Ishikawa (cell line): ENCODE results near the gene DDR2.

Experiments used
- CEBPB ChIP-seq: IDR thresholded peaks from 2 replicates; pipeline ENCODE4 v1.6.1; 2012
- CREB1 ChIP-seq: IDR thresholded peaks from 2 replicates; pipeline ENCODE4 v1.6.1; 2012; ENCODE audit warnings: low read depth
- EGR1 ChIP-seq: IDR thresholded peaks from 2 replicates; pipeline ENCODE4 v1.6.1; 2012
- EP300 ChIP-seq: IDR thresholded peaks from 2 replicates; pipeline ENCODE4 v1.6.1; 2012; ENCODE audit warnings: borderline replicate concordance
- FOXM1 ChIP-seq: IDR thresholded peaks from 2 replicates; pipeline ENCODE4 v1.6.1; 2012; ENCODE audit warnings: low read depth, borderline replicate concordance
- MAX ChIP-seq: IDR thresholded peaks from 2 replicates; pipeline ENCODE4 v1.6.1; 2012
- NFIC ChIP-seq: IDR thresholded peaks from 2 replicates; pipeline ENCODE4 v1.6.1; 2012
- RAD21 ChIP-seq: IDR thresholded peaks from 2 replicates; pipeline ENCODE4 v1.6.1; 2012; ENCODE audit warnings: low read depth
- REST ChIP-seq: IDR thresholded peaks from 2 replicates; pipeline ENCODE4 v1.6.1; 2012; ENCODE audit warnings: low read depth, mild to moderate bottlenecking
- TAF1 ChIP-seq: IDR thresholded peaks from 2 replicates; pipeline ENCODE4 v1.6.1; 2012; ENCODE audit warnings: low read depth, mild to moderate bottlenecking
- TCF12 ChIP-seq: IDR thresholded peaks from 2 replicates; pipeline ENCODE4 v1.6.1; 2012; ENCODE audit warnings: low read depth
- YY1 ChIP-seq: IDR thresholded peaks from 2 replicates; pipeline ENCODE4 v1.6.1; 2012; ENCODE audit warnings: low read depth
- TF ChIP-seq, protein P1 (sequence below): IDR thresholded peaks from 2 replicates; pipeline ENCODE4 v1.6.1; 2012

DNA sequence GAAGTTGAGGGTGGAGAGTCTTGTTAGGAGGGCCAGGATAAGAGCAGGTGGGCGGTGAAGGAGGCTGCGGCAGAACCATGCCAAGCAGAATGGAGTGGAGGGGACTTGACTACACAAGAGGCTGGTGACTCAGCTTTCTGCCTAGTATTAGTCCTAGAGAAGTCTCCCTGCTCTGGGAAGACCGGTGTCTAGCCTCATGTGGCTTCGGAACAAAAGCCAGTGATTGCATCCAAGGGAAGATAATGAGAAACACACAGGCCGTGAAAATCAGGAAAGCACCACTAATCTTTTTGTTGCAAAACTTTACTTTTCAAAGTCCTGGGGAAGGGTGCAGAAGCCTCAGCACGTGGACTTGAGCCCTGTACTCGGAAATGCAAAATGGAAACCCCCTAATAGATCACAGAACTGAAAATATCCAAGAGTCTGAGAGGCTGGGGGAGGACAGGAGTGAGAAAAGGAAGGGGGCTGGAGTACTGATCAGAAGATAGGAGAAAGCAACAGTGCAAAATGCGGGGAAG lies 31.4 kb downstream of the DDR2 start:
- no peak for TF ChIP-seq REST
- TF ChIP-seq NFIC = no peak
- TF ChIP-seq EP300 = no peak
- TF ChIP-seq MAX = no peak
- no peak for TF ChIP-seq YY1
- no peak for TF ChIP-seq TAF1
- TF ChIP-seq RAD21 = no peak
- TF ChIP-seq EGR1 = no peak
- no peak for TF ChIP-seq CEBPB
- no peak for TF ChIP-seq FOXM1
- no peak for TF ChIP-seq TCF12
- TF ChIP-seq, protein P1, sequence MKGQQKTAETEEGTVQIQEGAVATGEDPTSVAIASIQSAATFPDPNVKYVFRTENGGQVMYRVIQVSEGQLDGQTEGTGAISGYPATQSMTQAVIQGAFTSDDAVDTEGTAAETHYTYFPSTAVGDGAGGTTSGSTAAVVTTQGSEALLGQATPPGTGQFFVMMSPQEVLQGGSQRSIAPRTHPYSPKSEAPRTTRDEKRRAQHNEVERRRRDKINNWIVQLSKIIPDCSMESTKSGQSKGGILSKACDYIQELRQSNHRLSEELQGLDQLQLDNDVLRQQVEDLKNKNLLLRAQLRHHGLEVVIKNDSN = no peak
- no peak for TF ChIP-seq CREB1
